ENCODE results near the gene GRIA1. TPM values are rescaled to one million over a fixed set of nuclear protein-coding genes. Genes with fewer than 3 reads are reported as not detected.

The GRIA1 gene
- total RNA-seq, 4 donors from 2014 or later = 0.12 to 0.19 TPM; not detected in 2

DNA sequence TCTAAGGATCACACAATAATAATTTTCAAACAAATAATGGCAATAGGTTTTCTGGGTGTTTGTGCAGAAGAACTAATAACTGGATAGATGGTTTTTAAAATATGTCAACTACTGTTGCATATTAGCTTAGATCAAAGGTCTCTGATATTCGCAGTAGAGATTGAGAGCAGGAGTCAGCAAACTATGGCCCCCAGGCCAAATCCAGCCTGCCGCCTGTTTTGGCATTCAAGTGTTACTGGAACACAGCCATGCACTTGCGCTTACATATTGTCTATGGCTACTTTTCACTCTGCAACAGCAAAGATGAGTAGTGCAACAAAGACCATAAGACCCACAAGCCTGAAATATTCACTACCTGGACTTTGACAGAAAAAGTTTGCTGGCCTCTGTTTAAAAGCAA is 260.8 kb downstream of the GRIA1 start:
- Histone ChIP-seq H3K36me3 (no peaks in the 10 kb centered on the region), H3K27me3 (no peaks in the 10 kb centered on the region), H3K9me3 (no peaks in the 10 kb centered on the region), H3K27ac (no peak overlapping the region), H3K4me3 (no peak overlapping the region), H3K4me1 (no peaks in the 10 kb centered on the region)
- TF ChIP-seq CTCF (IDR thresholded peaks at IDR 0.05) = no peak
- no peak for TF ChIP-seq POLR2A (IDR thresholded peaks at IDR 0.05)
- intact Hi-C loops (cut with DNase I) = no loop called here
- whole genome bisulfite sequencing, 2 donors = 41 to 65% methylated on average over 3 of the region's 3 CpGs
- DNase-seq = no peak

DNA sequence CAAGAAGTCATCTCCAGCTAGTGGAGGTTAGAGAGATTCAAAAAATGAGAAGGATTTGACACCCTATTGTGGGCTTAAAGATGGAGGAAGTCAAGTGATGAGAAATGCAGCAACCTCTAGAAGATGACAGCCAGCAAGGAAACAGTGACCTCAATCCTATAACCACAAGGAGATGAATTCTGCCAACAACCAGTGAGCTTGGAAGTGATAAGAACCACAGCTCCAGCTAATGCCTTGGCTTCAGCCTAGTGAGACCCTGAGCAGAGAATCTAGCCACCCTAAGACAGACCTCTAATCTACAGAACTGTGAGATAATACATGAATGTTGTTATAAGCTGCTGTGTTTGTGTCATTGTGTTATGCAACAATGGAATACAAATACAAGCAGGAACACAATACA is 262.4 kb downstream of the GRIA1 start:
- H3K4me1 ChIP-seq = no peaks in the 10 kb centered on the region
- no peak for DNase-seq
- no peaks in the 10 kb centered on the region for H3K36me3 ChIP-seq
- H3K27ac ChIP-seq = no peak overlapping the region
- no peak for TF ChIP-seq POLR2A (IDR thresholded peaks at IDR 0.05)
- TF ChIP-seq CTCF (IDR thresholded peaks at IDR 0.05) = no peak
- intact Hi-C loops (cut with DNase I) = no loop called here
- H3K27me3 ChIP-seq = no peaks in the 10 kb centered on the region
- no peaks in the 10 kb centered on the region for H3K9me3 ChIP-seq
- no peak overlapping the region for H3K4me3 ChIP-seq

DNA sequence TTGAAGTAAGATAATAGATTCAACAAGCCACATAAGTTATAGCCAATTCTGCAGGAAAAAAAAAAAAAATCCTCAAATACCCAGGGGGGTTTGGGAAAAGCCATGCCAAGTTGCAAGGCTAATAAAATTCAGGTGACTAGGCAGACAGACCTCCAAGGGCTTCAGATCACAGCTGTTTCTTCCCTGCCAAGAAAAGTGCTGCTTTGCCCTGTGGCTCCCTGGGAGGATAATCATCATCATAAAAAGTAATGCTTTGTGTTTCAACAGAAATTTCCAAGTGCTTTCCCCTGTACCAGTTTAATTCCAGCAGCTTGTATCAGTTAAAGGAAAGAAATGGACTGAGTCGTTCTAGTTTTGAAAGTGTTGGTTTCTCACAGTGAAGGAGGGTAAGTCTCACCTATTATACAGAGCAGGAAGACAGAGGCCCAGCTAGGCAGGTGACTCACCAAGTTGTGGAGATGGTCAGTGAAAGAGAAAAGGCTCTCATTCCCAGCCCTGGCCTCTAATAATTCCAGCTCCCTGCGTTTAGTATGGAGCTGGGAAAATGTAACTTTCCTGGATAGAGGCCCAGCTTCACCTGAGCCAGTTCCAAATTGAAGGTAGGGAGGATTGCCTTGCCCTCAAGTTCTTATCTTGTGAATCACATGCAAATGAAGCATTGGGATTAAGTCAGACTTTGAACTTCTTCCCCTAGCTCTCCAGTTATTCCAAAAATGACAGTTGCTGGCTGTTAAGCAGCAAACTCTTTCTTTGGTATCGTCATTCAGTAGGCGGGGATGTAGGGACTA is 263.4 kb downstream of the GRIA1 start:
- TF ChIP-seq CTCF (IDR thresholded peaks at IDR 0.05) (no peak), POLR2A (IDR thresholded peaks at IDR 0.05) (no peak)
- no peaks in the 10 kb centered on the region for H3K4me1 ChIP-seq
- H3K4me3 ChIP-seq = no peak overlapping the region
- WGBS, 2 donors = 38 to 49% methylated on average over 4 of the region's 4 CpGs
- no peak overlapping the region for H3K27ac ChIP-seq
- H3K27me3 ChIP-seq = no peaks in the 10 kb centered on the region
- no peaks in the 10 kb centered on the region for H3K9me3 ChIP-seq
- no peaks in the 10 kb centered on the region for H3K36me3 ChIP-seq
- intact Hi-C loops (cut with DNase I) = no loop called here
- no peak for DNase-seq

DNA sequence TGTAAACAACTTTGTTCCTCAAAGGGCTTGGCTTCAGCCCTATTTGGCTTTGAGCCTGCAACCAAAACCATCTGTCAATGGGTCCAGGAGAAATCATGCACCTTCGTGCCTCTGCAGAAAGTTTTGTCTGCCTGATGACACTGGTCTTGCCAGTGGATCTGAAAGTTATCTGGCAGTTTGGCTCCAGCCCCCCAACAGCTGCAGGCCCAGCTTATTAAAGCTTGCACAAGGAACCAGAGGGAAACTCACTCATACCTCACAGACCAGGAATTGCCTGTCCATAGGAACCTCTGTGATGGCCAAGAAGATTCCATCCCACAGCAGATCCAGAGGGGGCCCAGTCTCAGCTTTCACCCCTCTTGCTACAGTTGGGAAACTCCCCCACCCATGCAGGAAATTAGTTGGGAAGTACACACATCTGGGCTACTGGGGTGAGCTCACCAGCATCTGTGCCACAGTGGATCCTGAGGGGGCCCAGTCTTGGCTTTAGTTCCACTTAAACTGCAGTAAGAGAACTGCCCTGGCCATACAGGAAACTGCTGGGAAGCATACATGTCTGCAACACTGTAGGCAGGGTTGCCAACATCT is 265.5 kb downstream of the GRIA1 start:
- no peak overlapping the region for H3K4me3 ChIP-seq
- no peaks in the 10 kb centered on the region for H3K4me1 ChIP-seq
- H3K27me3 ChIP-seq = no peaks in the 10 kb centered on the region
- no peak overlapping the region for H3K27ac ChIP-seq
- no peak for DNase-seq
- TF ChIP-seq CTCF (IDR thresholded peaks at IDR 0.05) (no peak), POLR2A (IDR thresholded peaks at IDR 0.05) (no peak)
- WGBS, 2 donors = 38 to 43% methylated on average over 1 of the region's 1 CpG
- no peaks in the 10 kb centered on the region for H3K36me3 ChIP-seq
- intact Hi-C loops (cut with DNase I) = no loop called here
- H3K9me3 ChIP-seq = no peaks in the 10 kb centered on the region

- WGBS, 2 donors = 92% methylated on average over 2 of the region's 2 CpGs; no CpG with 5 or more reads in 1 of the 2 donors
- no peaks in the 10 kb centered on the region for H3K36me3 ChIP-seq
- intact Hi-C loops (cut with DNase I) = no loop called here
- TF ChIP-seq POLR2A (IDR thresholded peaks at IDR 0.05) (no peak), CTCF (IDR thresholded peaks at IDR 0.05) (no peak)
- H3K4me3 ChIP-seq = no peak overlapping the region
- no peaks in the 10 kb centered on the region for H3K4me1 ChIP-seq
- H3K27me3 ChIP-seq = no peaks in the 10 kb centered on the region
- no peak overlapping the region for H3K27ac ChIP-seq
- no peaks in the 10 kb centered on the region for H3K9me3 ChIP-seq
- DNase-seq = no peak
Observed at GRCh38 chr5:153756540-153756939, 266.1 kb downstream of the GRIA1 start.
